Measurements from ENCODE around the gene MASP2.
"Not testable (repeated sequence)": the region's sequence is repeated elsewhere in the genome, so short reads cannot be mapped to it uniquely, and the experiment has no call there.

MASP2 gene

DNA sequence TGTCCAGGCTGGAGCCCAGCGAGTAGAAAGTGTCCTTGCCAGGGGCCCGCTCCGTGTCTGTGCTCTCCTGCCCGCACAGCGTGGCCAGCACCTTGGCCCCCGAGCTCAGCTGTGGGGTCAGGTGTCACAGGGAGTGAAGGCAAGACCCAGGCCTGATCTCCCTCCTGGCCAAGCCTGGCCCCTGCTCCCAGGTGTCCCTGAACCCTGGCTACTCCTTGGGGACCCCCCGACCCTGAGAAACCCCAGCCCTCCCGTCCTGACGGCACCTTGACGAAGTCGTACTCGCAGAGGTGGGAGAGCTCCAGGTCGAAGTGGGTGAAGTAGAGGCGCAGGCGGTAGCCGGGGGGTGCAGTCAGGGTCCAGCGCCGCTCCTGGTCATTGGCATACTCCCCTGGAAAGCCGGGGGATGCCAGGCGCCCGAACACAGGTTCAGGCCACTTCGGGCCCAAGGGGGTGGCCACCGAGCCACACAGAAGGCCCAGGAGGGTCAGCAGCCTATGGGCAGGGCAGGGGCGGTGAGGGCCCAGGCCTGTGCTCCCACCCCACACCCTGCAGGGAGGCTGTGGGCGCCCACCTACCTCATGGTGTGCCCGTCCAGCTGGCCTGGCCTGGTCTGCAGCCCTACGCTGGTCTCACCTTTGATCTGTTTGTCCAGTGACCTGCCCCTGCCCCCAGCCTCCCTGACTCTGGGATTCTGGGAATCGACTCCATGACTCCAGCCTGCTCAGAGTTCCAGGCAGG lies at the start of gene MASP2:
Gene MASP2 (minus strand): TSS at position 615 of the 741 bp plus-strand sequence. CDS start 32 bp downstream, at position 583.
- in situ Hi-C loops (cut with MboI; ENCODE audit: low sequenced_read_pairs) = no loop called here

DNA sequence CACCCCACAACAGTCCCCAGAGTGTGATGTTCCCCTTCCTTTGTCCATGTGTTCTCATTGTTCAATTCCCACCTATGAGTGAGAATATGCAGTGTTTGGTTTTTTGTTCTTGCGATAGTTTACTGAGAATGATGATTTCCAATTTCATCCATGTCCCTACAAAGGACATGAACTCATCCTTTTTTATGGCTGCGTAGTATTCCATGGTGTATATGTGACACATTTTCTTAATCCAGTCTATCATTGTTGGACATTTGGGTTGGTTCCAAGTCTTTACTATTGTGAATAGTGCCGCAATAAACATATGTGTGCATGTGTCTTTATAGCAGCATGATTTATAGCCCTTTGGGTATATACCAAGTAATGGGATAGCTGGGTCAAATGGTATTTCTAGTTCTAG lies 36.7 kb upstream of the MASP2 start:
- in situ Hi-C loops (cut with MboI; ENCODE audit: low sequenced_read_pairs) = not testable (repeated sequence)

DNA sequence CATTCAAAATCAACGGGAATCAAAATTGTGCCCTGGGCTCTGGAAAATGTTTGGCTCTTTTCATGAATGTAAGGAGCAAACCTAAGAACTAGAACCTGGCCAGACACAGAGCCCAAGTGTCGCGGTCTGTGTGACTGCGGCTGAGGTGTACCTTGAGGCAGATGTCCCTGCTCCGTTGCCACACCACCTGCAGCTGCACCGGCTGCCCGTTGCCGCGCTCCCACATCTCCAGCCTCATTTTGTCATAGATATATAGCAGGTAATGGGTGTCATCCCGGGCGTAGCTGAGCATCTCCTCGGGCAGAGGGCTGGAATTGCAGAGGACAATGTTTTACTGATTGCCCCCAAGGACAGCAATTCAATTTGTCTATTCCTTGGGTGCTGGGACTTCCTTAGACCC lies 33.9 kb upstream of the MASP2 start:
- in situ Hi-C loops (cut with MboI; ENCODE audit: low sequenced_read_pairs) = no loop called here

DNA sequence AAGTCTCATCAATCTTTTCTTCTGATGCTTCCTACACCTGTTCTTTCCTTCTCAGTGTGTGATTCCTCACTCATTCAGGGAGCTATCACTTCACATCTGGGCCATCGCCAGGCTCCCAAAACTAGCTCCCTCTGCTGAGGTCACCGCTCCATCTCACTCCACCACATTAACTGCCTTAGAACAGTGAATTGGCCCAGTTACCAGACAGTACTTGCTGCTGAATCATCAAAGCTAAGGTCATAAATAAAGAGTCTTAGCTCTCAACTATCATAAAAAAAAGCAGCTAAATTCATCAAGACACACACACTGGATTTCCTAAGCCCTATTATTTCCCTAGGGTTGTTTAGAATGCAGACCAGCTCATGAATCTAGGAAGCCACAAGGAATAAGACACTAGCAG lies 31.6 kb upstream of the MASP2 start:
- in situ Hi-C loops (cut with MboI; ENCODE audit: low sequenced_read_pairs) = no loop called here

DNA sequence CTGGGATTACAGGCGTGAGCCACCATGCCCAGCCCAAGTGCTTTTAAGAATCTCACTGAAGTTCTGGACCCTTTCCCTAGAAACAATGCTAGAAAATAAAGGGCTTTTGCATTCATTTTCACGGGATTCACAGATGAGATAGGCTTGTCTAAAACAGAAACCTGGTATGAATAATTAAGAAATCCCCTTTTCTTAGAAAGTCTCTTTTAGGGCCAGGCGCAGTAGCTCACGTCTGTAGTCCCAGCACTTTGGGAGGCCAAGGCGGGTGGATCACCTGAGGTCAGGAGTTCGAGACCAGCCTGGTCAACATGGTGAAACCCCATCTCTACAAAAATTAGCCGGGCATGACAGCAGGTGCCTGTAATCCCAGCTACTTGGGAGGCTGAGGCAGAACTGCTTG lies 26.4 kb upstream of the MASP2 start:
- in situ Hi-C loops (cut with MboI; ENCODE audit: low sequenced_read_pairs) = not testable (repeated sequence)

DNA sequence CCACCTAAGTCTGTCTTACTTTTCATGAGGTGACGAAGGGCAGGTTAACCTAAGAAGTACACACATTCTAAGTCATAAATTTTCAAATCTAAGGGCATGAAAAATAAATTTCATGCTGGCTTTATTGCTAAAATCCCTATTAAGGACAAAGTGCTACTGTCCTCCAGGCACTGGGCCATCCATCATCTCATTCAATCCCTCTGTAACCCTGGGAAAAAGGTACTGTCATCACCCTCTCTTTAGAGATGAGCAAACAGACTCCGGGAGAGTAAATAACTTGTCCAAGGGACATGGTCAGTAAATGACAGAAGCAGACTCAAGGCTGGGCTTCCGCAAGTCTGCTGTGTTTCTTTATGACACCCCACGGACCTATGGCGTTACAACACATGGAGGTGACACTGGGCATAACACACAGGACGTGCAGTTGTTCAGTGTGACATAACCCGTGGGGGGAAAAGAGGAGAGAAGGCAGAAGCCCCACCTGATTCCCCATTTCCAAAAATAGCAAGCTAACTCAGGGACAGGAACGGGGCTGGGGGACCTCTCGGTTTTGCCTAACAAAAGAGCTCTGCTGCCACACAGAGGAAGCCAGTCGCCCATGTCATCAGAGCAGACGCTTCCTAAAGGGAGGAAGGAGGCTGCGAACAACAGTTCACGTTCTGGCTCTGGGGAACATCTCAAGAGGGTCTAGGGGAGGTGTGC lies 25.3 kb upstream of the MASP2 start:
- in situ Hi-C loops (cut with MboI; ENCODE audit: low sequenced_read_pairs) = no loop called here

DNA sequence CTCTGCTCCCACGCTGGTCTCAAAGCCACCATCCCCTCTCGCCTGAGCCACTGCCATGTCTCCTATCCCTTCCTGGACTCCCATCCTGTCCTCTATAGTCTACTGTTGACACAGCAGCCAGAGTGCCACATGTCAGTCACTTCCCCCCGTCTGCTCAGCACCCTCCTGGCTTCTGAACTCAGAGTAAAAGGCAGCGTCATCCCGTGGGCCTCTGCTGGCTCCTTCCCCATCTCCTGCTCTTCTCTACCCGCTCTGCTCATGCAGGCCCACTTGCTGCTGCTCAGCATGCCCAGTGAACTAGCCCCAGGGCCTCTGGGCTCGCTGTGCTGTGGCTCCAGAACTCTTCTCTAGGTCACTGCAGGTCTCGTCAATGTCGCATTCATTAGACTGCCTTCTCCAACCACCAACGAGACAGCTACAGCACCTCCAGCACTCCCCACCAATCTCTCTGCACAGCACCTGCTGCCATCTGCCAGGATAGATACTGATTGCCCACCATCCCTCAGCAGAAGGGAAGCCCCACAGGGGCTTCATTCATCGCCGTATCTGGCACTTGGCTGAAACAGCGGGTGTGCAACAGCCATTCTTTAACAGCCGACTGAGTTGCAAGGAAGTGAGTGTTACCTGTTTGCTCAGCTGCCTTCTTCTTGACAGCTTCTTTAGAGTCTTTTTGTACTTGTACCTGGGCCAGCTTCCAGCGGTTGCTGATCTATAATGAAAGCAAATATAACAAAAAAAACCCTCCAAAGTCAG lies 24.6 kb upstream of the MASP2 start:
- in situ Hi-C loops (cut with MboI; ENCODE audit: low sequenced_read_pairs) = no loop called here

DNA sequence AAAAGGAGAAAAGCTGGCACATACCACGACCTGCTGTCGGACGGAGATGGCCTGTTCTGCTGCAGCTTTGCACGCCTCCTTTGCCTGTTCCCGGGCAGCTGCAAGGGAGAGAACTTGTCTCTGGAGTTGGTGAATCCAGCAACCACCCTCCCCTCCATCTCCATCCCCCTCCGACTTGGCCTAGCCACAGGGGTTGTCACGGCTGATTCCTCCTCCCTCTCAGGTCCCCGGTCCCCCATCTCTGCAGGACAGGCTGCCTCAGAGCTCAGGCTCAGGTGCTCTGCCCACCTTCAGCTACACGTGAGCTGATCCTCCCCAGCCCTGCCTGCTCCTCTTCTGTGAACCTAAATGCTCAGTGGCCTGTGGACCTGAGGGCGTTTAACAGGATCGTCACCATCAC lies 23.8 kb upstream of the MASP2 start:
- in situ Hi-C loops (cut with MboI; ENCODE audit: low sequenced_read_pairs) = no loop called here

DNA sequence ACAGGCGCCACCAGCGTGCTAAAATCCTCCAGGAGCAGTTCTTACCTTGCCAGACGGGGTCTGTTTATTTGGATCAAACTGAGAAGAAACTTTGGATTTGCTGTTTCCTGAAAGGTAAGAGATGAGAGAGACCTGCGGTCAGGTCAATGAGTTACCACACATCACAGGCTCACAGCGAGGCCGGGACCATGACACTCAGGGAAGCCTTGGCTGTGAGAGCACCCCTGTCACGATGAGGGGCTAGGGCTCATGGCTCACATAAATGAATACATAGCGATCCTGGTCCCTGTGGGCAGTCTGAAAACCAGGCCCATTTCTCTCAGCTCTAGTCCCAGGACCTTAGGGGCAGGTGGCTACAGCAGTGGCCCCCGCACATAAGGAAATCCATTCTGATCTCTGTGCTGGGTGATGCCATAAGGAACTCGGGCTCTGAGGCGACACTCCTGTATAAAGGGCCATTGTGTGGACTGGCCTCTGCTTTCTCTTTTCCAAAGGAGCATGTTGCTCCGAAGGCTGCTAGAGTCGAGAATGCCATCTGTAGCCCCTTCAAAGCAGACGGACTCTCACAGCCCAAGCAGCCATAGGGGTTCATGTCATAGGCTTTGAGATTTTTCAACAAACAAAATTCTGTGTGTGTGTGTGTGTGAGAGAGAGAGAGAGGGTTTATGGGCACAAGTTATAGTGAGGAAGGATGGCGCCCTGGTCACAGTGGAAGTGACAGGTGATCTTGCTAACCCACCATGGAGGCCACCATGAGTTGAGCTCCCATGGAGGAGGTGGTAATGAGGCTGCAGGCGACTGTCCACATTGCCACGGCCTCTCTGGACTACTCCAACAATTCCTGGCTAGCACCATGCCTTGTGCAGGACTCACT lies 21.8 kb upstream of the MASP2 start:
- in situ Hi-C loops (cut with MboI; ENCODE audit: low sequenced_read_pairs) = no loop called here

DNA sequence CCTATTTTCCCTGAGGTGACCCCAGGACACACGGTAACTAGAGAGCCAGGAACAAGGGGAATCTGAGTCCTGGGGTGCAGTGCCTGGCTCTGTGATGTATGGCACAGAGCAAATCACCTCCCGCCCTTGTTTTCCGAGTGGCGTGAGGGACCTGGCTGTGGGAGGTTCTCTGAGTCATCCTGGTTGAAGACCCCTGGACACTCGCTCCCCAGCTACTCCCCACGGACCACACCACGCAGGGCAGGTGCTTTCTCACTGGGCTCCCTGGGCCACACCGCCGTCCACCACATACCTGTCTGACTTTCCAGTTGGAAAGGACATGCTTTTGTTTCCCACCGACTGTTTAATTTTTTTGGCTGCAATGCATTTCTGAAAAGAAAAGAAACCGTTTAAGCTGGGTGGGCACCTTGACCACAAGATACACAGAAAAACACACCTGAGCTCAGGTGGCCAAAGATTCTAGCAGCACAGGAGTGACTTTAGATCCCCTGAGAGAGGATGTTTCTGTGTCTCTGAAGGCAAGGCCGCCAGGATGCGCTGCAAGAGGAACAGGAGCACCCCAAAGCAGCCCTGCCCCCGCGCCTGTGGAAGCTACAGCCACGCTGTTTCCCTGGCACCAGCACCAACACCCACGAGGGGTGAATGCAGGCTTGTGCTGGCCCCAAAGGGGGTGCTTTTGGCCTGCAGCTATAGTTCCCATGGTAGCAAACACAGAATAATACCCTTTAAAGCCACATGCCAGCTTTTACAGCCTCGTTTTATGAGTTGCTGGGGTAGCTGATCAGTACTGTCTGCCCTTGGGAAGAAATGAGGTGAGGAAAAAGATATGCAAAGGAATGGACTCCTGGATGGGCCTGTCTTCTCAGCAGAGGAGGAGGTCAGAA lies 20.9 kb upstream of the MASP2 start:
- in situ Hi-C loops (cut with MboI; ENCODE audit: low sequenced_read_pairs) = no loop called here

DNA sequence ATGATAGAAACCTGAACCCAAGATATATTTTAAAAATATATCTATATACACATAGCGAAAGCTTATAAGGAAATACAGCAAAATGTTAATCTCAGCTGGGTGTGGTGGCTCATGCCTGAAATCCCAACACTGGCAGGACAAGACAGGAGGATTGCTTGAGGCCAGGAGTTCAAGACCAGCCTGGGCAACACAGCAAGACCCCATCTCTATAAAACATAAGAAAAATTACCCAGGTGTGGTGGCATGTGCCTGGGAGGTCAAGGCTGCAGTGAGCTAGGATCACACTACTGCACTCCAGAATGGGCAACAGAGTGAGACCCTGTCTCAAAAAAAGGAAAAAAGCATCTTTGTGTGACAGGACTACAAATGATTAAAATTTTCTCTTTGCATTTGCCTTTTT lies 18.8 kb upstream of the MASP2 start:
- in situ Hi-C loops (cut with MboI; ENCODE audit: low sequenced_read_pairs) = no loop called here

DNA sequence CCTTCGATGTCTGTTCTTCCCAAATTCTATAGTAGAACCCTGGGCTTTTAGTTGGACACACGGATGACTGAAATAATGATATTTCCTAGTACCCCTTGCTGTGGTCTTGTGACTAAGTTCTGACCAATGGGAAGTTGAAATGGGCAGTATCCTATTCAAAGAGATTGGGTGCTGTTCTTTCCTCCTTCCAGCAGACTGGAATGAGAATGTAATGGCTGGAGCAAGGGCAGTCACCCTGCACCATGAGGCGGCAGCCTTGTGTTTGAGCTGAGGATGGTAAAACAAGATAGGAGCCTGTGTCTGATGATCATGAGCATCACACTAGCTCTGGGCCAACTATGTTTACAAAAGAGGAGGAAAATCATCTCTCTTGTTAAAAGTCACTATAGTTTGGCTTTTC lies 17.9 kb upstream of the MASP2 start:
- in situ Hi-C loops (cut with MboI; ENCODE audit: low sequenced_read_pairs) = no loop called here

DNA sequence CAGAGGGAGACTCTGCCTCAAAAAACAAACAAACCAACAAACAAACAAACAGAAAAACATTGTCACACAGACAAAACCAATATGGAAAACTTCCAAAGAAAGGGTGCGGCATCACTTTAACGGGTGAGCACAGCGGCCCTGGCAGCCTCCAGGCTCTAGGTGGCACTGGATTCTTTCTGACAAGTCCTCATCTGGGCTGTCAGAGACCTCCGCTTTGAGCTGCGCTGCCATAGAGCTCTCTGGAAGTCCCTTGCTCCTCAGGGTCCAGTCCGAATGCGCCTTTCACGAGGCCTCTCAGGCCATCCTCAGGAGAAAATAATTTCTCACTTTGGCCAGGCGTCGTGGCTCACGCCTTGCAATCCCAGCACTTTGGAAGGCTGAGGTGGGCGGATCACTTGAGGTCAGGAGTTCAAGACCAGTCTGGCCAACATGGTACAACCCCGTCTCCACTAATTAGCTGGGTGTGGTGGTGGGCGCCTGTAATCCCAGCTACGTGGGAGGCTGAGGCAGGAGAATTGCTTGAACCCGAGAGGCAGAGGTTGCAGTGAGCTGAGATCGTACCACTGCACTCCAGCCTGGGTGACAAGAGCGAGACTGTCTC lies 17.0 kb upstream of the MASP2 start:
- in situ Hi-C loops (cut with MboI; ENCODE audit: low sequenced_read_pairs) = not testable (repeated sequence)

DNA sequence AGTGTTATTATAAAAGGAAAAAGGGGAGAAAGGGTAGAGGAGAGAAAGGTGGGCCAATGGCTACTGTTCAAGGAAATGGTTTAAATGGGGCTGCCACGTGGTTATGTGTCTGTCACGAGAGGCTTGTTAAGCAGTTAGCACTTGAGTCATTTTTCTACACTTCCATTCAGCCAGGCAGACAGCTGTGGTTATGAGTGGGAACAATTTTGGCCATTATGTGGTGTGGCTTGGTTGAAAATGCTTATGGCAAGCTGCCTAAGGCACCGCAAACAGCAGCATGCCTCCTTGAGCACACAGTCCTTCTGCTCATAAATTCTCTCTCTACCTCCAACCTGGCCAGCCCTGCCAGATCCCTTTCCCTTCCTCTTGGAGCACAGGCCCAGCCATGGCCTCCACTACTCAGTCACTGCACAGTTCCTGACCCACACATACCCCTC lies 15.9 kb upstream of the MASP2 start:
- in situ Hi-C loops (cut with MboI; ENCODE audit: low sequenced_read_pairs) = no loop called here

DNA sequence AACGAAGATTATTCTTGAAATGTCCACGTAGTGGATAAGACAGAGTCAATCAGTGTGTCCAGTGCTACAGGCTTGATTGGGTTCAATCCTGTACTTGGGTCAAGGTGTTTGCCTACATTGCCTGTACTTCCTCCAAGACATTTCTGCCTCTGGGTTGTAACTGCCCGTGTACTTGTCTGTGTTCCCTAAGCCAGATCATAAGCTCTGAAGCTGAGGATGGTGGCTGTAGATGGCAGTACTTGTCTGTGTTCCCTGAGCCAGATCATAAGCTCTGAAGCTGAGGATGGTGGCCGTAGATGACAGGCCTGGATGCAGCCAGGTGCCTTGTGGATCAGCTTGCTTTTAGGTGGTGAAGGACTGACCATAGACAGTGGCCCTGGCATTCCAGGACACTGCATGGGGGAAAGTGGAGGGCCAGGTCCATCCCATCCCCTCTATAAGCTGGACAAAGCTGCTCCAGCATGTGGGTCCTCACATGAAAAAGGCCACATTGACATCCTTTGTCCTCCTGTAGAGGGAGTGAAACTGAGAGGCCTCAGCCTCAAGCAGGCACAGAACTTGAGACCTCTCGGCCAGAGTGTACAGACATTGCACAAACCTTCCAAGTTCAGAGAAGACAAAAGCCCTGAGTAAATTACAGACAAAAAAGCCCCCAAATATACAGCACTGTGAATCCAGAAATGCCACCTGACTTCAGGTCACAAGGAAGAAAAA lies 14.8 kb upstream of the MASP2 start:
- in situ Hi-C loops (cut with MboI; ENCODE audit: low sequenced_read_pairs) = no loop called here

DNA sequence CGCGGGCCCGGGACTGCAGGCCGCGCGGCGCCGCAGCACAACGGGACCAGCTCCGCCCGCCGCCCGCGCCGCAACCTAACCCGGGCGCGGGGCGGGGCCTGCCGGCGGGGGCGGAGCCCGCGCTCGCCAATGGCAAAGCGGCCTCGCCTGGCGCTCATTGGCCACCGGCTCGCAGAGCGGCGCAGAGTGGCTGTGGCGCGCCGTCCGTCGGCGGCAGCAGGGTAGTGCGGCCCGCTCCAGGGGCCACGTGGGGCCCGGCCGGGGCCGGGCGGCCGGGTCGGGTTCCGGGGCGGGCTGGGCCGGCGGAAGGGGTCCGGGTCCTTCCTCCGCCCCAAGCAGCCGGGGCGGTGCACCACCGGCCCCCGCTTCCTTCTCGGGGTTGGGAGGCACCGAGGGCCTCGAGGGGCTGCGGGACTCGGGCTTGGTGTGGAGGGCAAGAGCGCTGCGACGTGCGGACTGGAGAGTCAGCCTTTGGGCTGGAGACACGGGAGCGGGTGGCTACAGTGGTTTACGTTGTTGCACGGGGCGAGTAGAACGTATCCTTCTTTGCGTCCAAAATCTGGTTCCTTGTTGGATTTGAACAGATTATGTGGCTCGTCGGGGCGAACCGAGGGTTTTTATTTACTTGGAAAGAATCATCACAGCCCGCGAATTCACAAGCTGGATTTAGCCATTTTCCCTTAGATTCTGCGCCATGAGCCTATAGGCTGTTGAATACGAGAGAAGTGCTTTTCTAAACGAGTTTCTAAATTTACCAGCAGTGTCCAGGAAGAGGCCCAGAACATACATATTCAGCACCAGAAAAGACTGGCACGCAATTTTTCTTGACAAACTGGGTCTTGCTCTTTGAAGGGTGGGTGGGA lies 13.2 kb upstream of the MASP2 start, which contains the start of gene SRM:
Gene SRM (minus strand): TSS at position 51 of the 863 bp plus-strand sequence. CDS start 75 bp downstream, outside the sequence.
- in situ Hi-C loops (cut with MboI; ENCODE audit: low sequenced_read_pairs) = no loop called here

DNA sequence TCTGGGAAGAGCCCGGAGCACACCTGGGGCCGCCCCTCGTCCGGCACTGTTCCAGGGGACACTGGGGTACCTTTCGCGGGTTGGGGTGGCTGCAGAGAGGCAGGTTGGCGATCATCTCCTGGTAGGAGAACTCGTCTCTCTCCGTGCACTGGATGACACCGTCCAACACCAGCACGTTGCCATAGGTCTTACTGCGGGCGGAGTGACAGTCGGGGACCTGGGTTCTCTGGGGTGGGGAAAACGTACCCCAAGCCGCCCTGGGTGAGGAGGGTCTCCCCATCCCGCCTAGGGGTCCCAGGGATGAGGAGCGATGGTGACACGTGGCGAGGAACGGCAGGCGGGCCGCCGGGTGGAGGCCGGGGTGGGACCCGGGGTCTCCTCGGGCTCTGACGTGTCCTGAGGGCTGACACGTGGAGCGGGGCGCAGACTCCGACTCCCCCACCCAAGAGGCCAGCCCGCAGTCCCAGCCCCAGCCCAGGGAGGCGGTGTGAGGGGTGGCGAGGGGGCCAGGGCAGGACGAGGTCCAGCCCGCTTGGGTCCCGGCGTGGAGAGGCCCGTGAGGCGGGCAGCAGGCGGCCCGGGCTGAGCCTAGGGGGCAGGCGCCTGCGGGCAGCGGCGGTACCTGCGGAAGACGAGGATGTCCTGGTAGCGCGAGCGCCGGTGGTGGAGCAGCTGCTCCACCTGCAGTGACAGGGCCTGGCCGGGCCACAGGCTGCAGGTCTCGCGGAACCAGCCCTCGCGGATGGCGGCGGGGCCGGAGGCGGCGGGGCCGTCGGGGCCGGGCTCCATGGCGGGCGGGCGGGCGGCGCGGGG lies 12.3 kb upstream of the MASP2 start:
- in situ Hi-C loops (cut with MboI; ENCODE audit: low sequenced_read_pairs) = no loop called here
